NCI-H2081 (cell line): Measurements from ENCODE around the gene KAZN.

Experiments
- DNase-seq, 2 experiments: peaks; one replicate each; lab custom pipeline; 2025; lab: John Stamatoyannopoulos, UW

KAZN gene

GRCh38 chr1:14677292-14677971 is 78.9 kb downstream of the KAZN start:
- no peak for DNase-seq

DNA sequence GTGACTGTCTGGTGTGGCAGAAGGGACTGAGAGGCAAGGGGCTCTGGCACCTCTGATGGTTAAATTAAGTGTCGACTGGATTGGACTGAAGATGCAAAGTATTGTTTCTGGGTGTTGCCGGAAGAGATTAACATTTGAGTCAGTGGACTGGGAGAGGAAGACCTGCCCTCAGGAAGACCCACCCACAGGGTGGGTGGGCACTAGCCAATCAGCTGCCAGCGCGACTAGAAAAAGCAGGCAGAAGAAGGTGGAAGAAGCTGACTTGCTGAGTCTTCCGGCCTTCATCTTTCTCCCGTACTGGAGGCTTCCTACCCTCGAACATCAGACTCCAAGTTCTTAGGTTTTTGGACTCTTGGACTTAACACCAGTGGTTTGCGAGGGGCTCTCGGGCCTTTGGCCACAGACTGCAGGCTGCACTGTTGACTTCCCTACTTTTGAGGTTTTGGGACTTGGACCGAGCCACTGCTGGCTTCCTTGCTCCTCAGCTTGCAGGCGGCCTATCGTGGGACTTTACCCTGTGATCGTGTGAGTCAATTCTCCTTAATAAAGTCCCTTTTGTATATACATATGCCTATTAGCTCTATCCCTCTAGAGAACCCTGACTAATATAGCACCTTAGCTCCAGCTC is 79.6 kb downstream of the KAZN start:
- DNase-seq, result no peak

DNA sequence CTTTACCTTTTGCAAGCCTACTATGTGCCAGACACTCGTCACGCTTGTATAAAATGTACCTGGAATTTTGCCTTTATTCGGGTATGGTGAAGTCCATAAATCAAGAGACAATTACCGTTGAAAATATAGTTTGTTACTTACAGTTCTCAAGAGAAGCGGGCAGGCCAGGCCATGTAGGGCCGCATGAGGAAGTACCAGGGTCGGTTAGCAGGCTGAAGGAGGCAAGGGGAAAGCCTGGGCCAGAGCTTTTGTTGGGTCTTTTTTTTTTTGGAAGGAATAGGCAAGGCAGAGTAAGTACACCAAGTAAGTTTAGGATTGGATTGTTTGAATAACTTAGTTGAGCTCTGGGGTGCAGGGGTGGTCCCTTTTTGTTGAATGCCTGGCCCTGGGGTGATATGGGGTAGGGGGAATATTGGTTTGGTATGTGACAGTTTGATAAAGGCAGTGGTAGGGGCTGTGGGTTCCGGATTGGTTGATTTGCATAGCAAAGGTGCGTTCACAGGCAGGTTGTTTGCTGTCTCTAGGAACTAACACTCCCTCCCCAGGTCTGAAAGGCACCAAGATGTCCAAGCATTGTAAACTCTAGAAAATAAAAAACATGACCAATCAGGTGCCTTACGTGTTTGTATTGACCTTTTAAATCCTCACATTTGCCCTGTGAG is 80.7 kb downstream of the KAZN start:
- no peak for DNase-seq

DNA sequence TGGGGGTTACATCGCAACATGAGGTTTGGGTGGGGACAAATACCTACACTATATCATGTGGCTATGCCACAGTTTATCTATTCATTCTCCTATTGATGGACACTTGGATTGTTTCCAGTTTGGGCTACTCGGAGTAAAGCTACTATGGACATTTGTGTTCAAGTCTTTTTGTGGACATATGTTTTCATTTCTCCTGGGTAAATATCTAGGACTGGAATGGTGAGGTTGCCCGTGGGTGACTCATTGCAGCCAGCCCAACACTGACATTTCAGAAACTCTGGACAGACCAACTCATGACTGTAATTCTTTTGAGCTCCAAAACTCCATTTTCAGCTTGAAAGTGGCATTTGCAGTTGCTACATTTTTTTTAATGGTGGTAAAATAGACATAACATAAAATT is 82.7 kb downstream of the KAZN start:
- DNase-seq, result no peak

- no peak for DNase-seq
These were observed 84.6 kb downstream of the KAZN start for GRCh38 chr1:14682941-14683621.

DNA sequence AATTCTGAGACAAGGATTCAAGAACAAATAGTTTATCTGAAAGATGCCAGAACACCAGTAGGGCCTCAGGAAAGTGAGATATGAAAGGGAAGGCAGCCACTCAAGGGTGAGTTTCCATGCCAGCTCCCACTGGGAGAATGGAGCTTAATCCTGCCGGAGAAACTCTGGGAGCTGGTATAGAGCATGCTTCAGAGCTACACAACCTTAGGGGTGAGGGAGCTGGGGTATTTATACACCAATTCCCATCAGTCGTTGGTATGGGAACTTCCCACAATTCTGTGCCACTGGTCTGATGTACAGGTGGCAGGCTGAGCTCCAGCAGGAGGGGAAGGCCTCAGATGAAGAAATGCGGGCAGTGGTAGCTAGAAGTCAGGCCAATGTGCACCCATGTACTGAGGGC is 86.6 kb downstream of the KAZN start:
- no peak for DNase-seq

GRCh38 chr1:14686701-14687100 is 88.2 kb downstream of the KAZN start:
- DNase-seq, result no peak

DNA sequence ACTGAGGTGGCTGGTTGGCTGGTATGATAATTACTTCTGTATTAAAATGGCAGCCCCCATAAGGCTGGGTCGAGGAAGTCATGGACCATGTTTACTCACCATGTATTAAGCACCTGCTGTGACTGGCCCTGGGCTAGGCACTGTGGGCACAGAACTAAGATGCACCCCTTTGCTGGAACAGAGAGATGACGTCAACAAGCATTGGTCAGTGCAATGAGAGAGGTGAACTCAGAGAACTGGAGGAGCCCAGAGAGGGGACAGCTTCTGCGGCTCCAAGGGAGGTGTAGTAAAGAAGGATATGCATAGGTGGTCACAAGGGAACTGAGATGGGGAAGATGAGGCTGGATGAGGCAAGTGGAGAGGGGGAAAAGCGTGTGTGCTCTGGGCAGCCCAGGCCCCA is 88.7 kb downstream of the KAZN start:
- DNase-seq, result no peak

- DNase-seq, result no peak
These were observed 91.6 kb downstream of the KAZN start for GRCh38 chr1:14689996-14690615.

DNA sequence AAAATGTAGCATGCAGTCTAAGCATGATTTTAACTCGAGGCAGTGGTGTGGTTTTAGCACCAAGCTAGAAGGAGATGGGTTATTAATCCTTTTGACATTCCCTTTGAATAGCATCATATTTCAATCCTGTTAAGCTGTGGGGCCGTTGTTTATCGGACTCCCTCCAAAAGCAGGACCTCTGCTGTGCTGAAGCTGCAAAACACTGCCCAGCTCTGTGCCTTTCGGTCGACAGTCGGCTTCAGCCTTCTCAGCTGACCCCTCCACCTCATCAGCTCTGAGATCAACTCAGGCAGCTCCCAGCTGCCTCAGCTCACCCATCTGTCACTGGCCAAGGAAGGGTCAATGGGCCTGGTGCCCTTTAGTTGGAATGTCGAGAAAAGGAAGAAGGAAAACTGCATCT is 95.5 kb downstream of the KAZN start:
- no peak for DNase-seq

- DNase-seq, result no peak
These were observed 96.1 kb downstream of the KAZN start for GRCh38 chr1:14694589-14694988.

- DNase-seq, result no peak
These were observed 98.3 kb downstream of the KAZN start for GRCh38 chr1:14696761-14697160.

- no peak for DNase-seq
These were observed 98.9 kb downstream of the KAZN start for GRCh38 chr1:14697353-14697752.

DNA sequence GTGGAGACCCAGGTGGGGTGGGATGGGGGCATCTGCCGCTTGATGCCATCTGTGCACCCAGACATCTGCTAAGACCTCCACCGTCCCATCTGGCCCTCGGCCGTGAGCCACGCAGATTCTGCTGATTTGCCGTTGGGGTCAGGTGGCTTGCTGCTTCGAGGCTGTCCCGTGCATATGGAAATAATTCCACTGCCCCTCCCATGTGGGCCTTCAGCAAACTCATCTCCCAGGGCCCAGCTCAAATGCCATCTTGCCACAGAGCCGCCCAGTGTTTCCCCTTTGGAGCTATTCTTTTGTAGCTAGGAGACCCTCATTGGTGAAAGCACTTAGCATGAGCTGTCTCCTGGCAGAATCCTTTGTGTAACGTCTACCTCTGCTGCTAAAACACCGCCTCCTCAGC is 99.8 kb downstream of the KAZN start:
- no peak for DNase-seq

- DNase-seq, result no peak
These were observed 101.1 kb downstream of the KAZN start for GRCh38 chr1:14699620-14700019.

DNA sequence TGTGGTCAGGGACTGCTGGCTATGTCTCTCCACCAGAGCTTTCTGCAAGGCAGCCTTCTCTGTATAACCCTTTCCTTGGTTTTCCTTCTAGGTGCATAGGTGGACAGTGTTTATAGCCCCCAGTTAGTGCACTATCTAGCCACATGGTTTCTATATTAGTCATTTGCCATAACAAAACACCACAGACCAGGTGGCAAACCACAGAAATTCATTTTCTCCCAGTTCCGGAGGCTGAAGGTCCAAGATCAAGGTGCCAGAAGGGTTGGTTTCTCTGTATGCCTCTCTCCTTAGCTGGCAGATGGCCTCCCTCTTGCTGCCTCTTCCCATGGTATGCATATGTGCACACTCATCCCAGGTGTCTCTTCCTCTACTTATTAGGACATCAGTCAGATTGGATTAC is 106.4 kb downstream of the KAZN start:
- no peak for DNase-seq

GRCh38 chr1:14705824-14706223 is 107.3 kb downstream of the KAZN start:
- DNase-seq, result no peak

- no peak for DNase-seq
These were observed 108.1 kb downstream of the KAZN start for GRCh38 chr1:14706631-14707030.

DNA sequence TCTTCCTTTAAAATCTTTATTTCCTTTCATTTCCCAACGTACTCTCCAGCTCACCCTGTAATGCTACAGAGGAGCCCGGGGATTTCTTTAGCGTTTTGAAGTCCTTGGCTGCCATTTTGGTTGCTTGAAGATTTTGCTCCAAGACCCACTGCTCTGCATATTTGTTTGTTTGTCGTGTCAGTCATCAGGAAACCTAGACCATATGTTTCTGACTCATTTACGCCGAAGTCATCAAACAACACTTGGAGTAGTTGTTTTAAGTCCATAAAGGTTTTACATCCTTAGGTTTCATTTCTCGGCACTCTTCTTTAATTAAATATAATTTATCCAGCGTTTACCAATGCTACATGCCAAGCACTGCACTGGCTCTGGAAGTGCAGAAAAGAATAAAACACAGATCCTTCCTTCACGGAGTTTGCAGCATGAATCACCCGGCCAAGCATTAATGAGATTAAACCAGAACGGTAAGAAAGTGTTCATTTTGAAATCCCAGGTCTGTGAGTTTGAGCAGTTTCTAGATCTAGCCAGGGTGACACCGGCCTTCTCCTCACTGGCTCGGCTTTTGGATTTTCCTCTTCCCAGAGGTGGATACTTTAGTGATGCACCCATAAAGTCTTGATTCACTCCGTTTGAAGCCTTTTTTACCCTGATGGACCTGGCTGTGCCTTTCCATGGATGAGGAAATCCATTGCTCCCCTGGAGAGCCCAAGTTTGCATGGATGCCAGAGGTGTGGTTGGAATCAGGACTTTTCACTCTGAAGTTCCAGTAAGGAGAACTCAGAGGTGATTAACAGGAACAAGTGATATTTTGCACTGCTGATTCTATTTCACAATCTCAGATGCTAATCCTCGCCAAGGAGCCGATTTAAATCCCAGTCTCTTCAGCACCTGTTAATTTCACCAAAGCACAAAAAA is 109.3 kb downstream of the KAZN start:
- no peak for DNase-seq

DNA sequence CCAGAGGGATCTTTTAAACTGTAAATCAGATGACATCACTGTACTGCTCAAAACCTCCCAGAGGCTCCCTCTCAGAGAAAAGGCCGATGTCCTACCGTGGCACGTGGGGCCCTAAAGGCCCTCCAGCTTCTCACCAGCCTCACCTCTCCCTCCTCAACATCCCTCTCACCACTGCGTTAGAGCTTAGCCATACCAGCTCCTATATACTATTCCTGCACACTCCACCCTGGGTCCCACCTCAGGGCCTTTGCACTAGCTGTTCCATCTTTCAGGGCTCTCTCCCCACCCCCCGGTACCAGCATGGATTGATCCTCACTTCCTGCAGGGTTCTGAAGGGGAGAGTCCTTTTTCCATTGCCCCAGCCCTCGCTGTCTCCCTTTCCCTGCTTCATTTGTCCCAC is 111.8 kb downstream of the KAZN start:
- DNase-seq, result no peak

GRCh38 chr1:14712136-14712535 is 113.7 kb downstream of the KAZN start:
- no peak for DNase-seq
